IMR-90 (cell line): ENCODE data around the gene DYNLT2. TPM values are rescaled to one million over a fixed set of nuclear protein-coding genes. Genes with fewer than 3 reads are reported as not detected.

ENCODE experiments used
- ATAC-seq: fragments of 200-7000 bp; cut with Tn5 transposase; 2 replicates; pipeline ENCODE4 v1.9.1; 2020; ENCODE audit warnings: low read depth, mild to moderate bottlenecking, moderate library complexity
- BruUV-seq: library from RNA; stranded (reverse); fragments of 400-500 nt; replicated peaks from 2 replicates; lab custom pipeline; 2021; lab: Mats Ljungman, UMichigan
- CTCF ChIA-PET: fragments of 300-600 bp; formaldehyde crosslinking; extraction: SDS; loops from one replicate; lab custom pipeline; 2021; ENCODE audit warnings: antibody characterized with exemption; lab: Yijun Ruan, JAX
- POLR2A ChIA-PET: fragments of 300-600 bp; sonication (Branson Sonifier 250); formaldehyde crosslinking; loops from one replicate; lab custom pipeline; 2022; ENCODE audit warnings: antibody characterized with exemption; ENCODE audit not compliant: unreplicated experiment; lab: Charles Lee
- DNase-seq: peaks from one replicate; pipeline ENCODE4 v3.0.0; 2013
- H2AFZ ChIP-seq: replicated peaks from 2 replicates; pipeline ENCODE3; 2013; ENCODE audit warnings: low read length, mild to moderate bottlenecking; ENCODE audit not compliant: poor library complexity
- H2AK5ac ChIP-seq: 2 replicates; pipeline ENCODE4 v1.6.1; 2013; ENCODE audit warnings: low read depth, low read length, inconsistent platforms
- H2AK9ac ChIP-seq: replicated peaks from 2 replicates; pipeline ENCODE3; 2013; ENCODE audit warnings: mild to moderate bottlenecking, low read depth, low read length, moderate library complexity; ENCODE audit not compliant: poor library complexity
- H2BK120ac ChIP-seq: 2 replicates; pipeline ENCODE4 v1.6.1; 2013; ENCODE audit warnings: low read depth, low read length, inconsistent platforms
- H2BK15ac ChIP-seq: 3 replicates; pipeline ENCODE4 v1.6.1; 2013; ENCODE audit warnings: low read depth, low read length, inconsistent platforms
- H2BK20ac ChIP-seq: 2 replicates; pipeline ENCODE4 v1.6.1; 2013; ENCODE audit warnings: low read depth, mild to moderate bottlenecking, inconsistent platforms, low read length, moderate library complexity
- H2BK5ac ChIP-seq: 2 replicates; pipeline ENCODE4 v1.6.1; 2013; ENCODE audit warnings: mild to moderate bottlenecking, low read depth, low read length, inconsistent platforms; ENCODE audit not compliant: poor library complexity, severe bottlenecking
- H3K14ac ChIP-seq: replicated peaks from 2 replicates; pipeline ENCODE4 v1.6.1; 2013; ENCODE audit warnings: low read depth, low read length, inconsistent platforms
- H3K18ac ChIP-seq: 2 replicates; pipeline ENCODE4 v1.6.1; 2013; ENCODE audit warnings: low read depth, low read length, control low read depth
- H3K23ac ChIP-seq: 2 replicates; pipeline ENCODE4 v1.6.1; 2013; ENCODE audit warnings: low read depth, low read length, inconsistent platforms
- H3K27ac ChIP-seq: 2 replicates; pipeline ENCODE4 v1.5.1; 2013; ENCODE audit warnings: mild to moderate bottlenecking, control low read depth, low read length; ENCODE audit not compliant: insufficient read depth
- H3K27me3 ChIP-seq: 2 replicates; pipeline ENCODE4 v1.6.1; 2013; ENCODE audit warnings: low read length; ENCODE audit not compliant: control insufficient read depth, insufficient read depth
- H3K36me3 ChIP-seq: 2 replicates; pipeline ENCODE4 v1.6.1; 2013; ENCODE audit warnings: low read length, mixed read lengths; ENCODE audit not compliant: control insufficient read depth, insufficient read depth
- H3K4ac ChIP-seq: 2 replicates; pipeline ENCODE4 v1.6.1; 2013; ENCODE audit warnings: low read depth, low read length, inconsistent platforms
- H3K4me1 ChIP-seq: 2 replicates; pipeline ENCODE4 v1.6.1; 2013; ENCODE audit warnings: low read length, mixed read lengths; ENCODE audit not compliant: control insufficient read depth, insufficient read depth
- H3K4me2 ChIP-seq: 2 replicates; pipeline ENCODE4 v1.6.1; 2013; ENCODE audit warnings: low read depth, mild to moderate bottlenecking, control low read depth, low read length, moderate library complexity
- H3K4me3 ChIP-seq: 2 replicates; pipeline ENCODE4 v1.5.1; 2013; ENCODE audit warnings: low read depth, mild to moderate bottlenecking, control low read depth, low read length, moderate library complexity; ENCODE audit not compliant: insufficient read depth
- H3K56ac ChIP-seq: 2 replicates; pipeline ENCODE4 v1.6.1; 2013; ENCODE audit warnings: low read length, inconsistent platforms; ENCODE audit not compliant: insufficient read depth; ENCODE audit errors: extremely low read depth
- H3K79me1 ChIP-seq, 2 experiments: 2 replicates each; pipeline ENCODE4 v1.6.1; 2013; ENCODE audit warnings: low read length in 2 of 2, inconsistent platforms in 1 of 2, low read depth in 1 of 2
- H3K9ac ChIP-seq: 2 replicates; pipeline ENCODE4 v1.6.1; 2013; ENCODE audit warnings: low read depth, low read length, control low read depth
- H3K9me1 ChIP-seq: 2 replicates; pipeline ENCODE4 v1.6.1; 2013; ENCODE audit warnings: low read length, inconsistent platforms; ENCODE audit not compliant: insufficient read depth
- H3K9me3 ChIP-seq: 2 replicates; pipeline ENCODE4 v1.6.1; 2013; ENCODE audit warnings: low read length; ENCODE audit not compliant: control insufficient read depth, insufficient read depth
- H4K20me1 ChIP-seq: 2 replicates; pipeline ENCODE4 v1.6.1; 2013; ENCODE audit warnings: low read length, inconsistent platforms; ENCODE audit not compliant: insufficient read depth
- H4K5ac ChIP-seq: 2 replicates; pipeline ENCODE4 v1.6.1; 2013; ENCODE audit warnings: mild to moderate bottlenecking, low read depth, low read length, control low read depth
- H4K8ac ChIP-seq, 2 experiments: 2 replicates each; pipeline ENCODE4 v1.6.1; 2013; ENCODE audit warnings: low read depth in 2 of 2, low read length in 2 of 2, control low read depth in 1 of 2, inconsistent platforms in 1 of 2
- H4K91ac ChIP-seq: 2 replicates; pipeline ENCODE4 v1.6.1; 2013; ENCODE audit warnings: low read depth, low read length, inconsistent platforms; ENCODE audit not compliant: insufficient read depth
- CEBPB ChIP-seq: IDR thresholded peaks from 2 replicates; pipeline ENCODE4 v1.6.1; 2012; ENCODE audit warnings: low read depth, low read length, improper control_type of control experiment
- FOS ChIP-seq: fragments of 150-350 bp; IDR thresholded peaks from 2 replicates; pipeline ENCODE4 v1.6.1; 2016; ENCODE audit warnings: low read depth, low read length
- NFE2L2 ChIP-seq: fragments of 150-350 bp; IDR thresholded peaks from 2 replicates; pipeline ENCODE4 v1.6.1; 2016; ENCODE audit warnings: low read depth, mild to moderate bottlenecking, low read length
- POLR2A ChIP-seq: IDR thresholded peaks from 2 replicates; pipeline ENCODE4 v1.6.1; 2012; ENCODE audit warnings: mild to moderate bottlenecking, low read depth, low read length
- RAD21 ChIP-seq: IDR thresholded peaks from 2 replicates; pipeline ENCODE4 v1.6.1; 2012; ENCODE audit warnings: low read length, improper control_type of control experiment
- RFX5 ChIP-seq: IDR thresholded peaks from 2 replicates; pipeline ENCODE4 v1.8.0; 2012; ENCODE audit warnings: low read depth, mild to moderate bottlenecking, low read length, moderate library complexity
- WGBS, 2 experiments: methylation state at CpG; one replicate each; pipeline versions ENCODE4 v1.1.5 to v1.1.7; 2013; ENCODE audit warnings: missing lambda C conversion rate in 2 of 2; ENCODE audit not compliant: insufficient read length in 1 of 2; ENCODE audit errors: extremely low coverage in 2 of 2; 5-methylcytosine and 5-hydroxymethylcytosine counted together
- dilution Hi-C: fragments of 300-500 bp; cut with HindIII; formaldehyde crosslinking; loops from one replicate; pipeline ENCODE4 v1.14.3; 2018; ENCODE audit warnings: low sequenced_read_pairs; ENCODE audit not compliant: unreplicated experiment
- in situ Hi-C: fragments of 300-500 bp; cut with MboI; formaldehyde crosslinking; loops from 3 replicates; pipeline ENCODE4 v1.14.3; 2019; ENCODE audit warnings: low sequenced_read_pairs, inconsistent platforms, mixed read lengths
- intact Hi-C: fragments of 100-400 bp; cut with micrococcal nuclease; formaldehyde crosslinking; loops from 2 replicates; pipeline ENCODE4 v1.10.0; 2022
- polyA plus RNA-seq, 3 experiments: library from polyadenylated mRNA; depleted of rRNA; stranded (reverse); fragments of >200 nt; gene quantifications; 2 replicates each; pipeline ENCODE4 v1.2.3, GENCODE V29; 2012; ENCODE audit warnings: low replicate concordance in 1 of 3
- total RNA-seq: library from RNA; depleted of rRNA; stranded (reverse); fragments of >200 nt; gene quantifications from 2 replicates; pipeline ENCODE4 v1.2.3, GENCODE V29; 2012; rRNA removed
- TF ChIP-seq, protein P1 (sequence below): conservative IDR thresholded peaks from 2 replicates; pipeline ENCODE4 v1.5.1; 2012; ENCODE audit warnings: mild to moderate bottlenecking, low read depth, low read length, improper control_type of control experiment

DYNLT2 gene
- total and polyA plus RNA-seq, 2 of the 4 experiments (the other 2 are of a cell fraction), result 0.36 to 0.44 TPM

GRCh38 chr6:169691260-169691659, 60.1 kb downstream of the DYNLT2 start:
- intact Hi-C loops (no loop called here), in situ Hi-C loops (no loop called here), dilution Hi-C loops (no loop called here)
- Histone ChIP-seq H2BK15ac (no peak overlapping the region), H3K4ac (no peak overlapping the region), H2AK5ac (no peak overlapping the region), H4K8ac (no peak overlapping the region), H3K36me3 (peaks cover 6% of the 10 kb centered on the region), H3K27me3 (no peaks in the 10 kb centered on the region), H3K14ac (no peak overlapping the region), H3K9me1 (peaks cover 7% of the 10 kb centered on the region), H3K9ac (no peak overlapping the region), H3K4me1 (peaks cover 4% of the 10 kb centered on the region), H3K4me3 (no peak overlapping the region), H3K27ac (no peak overlapping the region), H3K56ac (no peak overlapping the region), H2BK5ac (no peak overlapping the region), H4K91ac (no peak overlapping the region), H2BK20ac (no peak overlapping the region), H3K23ac (no peak overlapping the region), H4K20me1 (peaks cover 3% of the 10 kb centered on the region; the same call in 1 of the 2 replicates), H4K5ac (no peak overlapping the region), H2AFZ (no peak overlapping the region), H3K18ac (no peak overlapping the region), H3K9me3 (peaks cover 4% of the 10 kb centered on the region; the same call in 1 of the 2 replicates), H3K4me2 (no peak overlapping the region), H2AK9ac (no peak overlapping the region), H3K79me1 (peaks cover 17 to 36% of the 10 kb centered on the region in 2 experiments), H2BK120ac (no peak overlapping the region)
- no peak for DNase-seq
- no peak for TF ChIP-seq NFE2L2
- TF ChIP-seq FOS, result no peak
- TF ChIP-seq, protein P1, sequence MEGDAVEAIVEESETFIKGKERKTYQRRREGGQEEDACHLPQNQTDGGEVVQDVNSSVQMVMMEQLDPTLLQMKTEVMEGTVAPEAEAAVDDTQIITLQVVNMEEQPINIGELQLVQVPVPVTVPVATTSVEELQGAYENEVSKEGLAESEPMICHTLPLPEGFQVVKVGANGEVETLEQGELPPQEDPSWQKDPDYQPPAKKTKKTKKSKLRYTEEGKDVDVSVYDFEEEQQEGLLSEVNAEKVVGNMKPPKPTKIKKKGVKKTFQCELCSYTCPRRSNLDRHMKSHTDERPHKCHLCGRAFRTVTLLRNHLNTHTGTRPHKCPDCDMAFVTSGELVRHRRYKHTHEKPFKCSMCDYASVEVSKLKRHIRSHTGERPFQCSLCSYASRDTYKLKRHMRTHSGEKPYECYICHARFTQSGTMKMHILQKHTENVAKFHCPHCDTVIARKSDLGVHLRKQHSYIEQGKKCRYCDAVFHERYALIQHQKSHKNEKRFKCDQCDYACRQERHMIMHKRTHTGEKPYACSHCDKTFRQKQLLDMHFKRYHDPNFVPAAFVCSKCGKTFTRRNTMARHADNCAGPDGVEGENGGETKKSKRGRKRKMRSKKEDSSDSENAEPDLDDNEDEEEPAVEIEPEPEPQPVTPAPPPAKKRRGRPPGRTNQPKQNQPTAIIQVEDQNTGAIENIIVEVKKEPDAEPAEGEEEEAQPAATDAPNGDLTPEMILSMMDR, result no peak
- TF ChIP-seq CEBPB, result no peak
- no peak for TF ChIP-seq POLR2A
- TF ChIP-seq RAD21, result no peak
- no peak for TF ChIP-seq RFX5
- WGBS, 2 experiments, result no CpG with 5 or more reads among the region's 2 CpGs
- no peak for ATAC-seq
- BruUV-seq, result no TSS peak
- ChIA-PET CTCF (no interaction called here), POLR2A (no interaction called here)

Other genes starting within 250 kb of the DYNLT2 start
- 7.0 and 7.8 TPM in 2 replicates for gene WDR27, start 49.5 kb downstream of the DYNLT2 start, total RNA-seq
- 18.1 and 18.5 TPM in 2 replicates for gene WDR27, start 49.5 kb downstream of the DYNLT2 start, polyA plus RNA-seq (2012; rRNA removed)
- gene C6orf120, start 49.4 kb downstream of the DYNLT2 start, total RNA-seq, result 26.7 and 44.2 TPM in 2 replicates
- 19.7 and 21.4 TPM in 2 replicates for gene C6orf120, start 49.4 kb downstream of the DYNLT2 start, polyA plus RNA-seq (2012; rRNA removed)
- 7.3 and 12.2 TPM in 2 replicates for gene PHF10, start 27.1 kb downstream of the DYNLT2 start, total RNA-seq
- 12.5 and 15.9 TPM in 2 replicates for gene PHF10, start 27.1 kb downstream of the DYNLT2 start, polyA plus RNA-seq (2012; rRNA removed)
- 15.1 and 17.2 TPM in 2 replicates for gene ERMARD, start 50 bp upstream of the DYNLT2 start, total RNA-seq
- gene ERMARD, start 50 bp upstream of the DYNLT2 start, polyA plus RNA-seq (2012; rRNA removed), result 25.4 and 26.1 TPM in 2 replicates